Subcutaneous abdominal adipose tissue (tissue), 5 donors: ENCODE results near the gene STRN3.

Source experiments
- H3K27ac ChIP-seq: one replicate; pipeline ENCODE4 v1.7.0; 2013; ENCODE audit warnings: low read depth, mild to moderate bottlenecking, inconsistent platforms, low read length, moderate library complexity
- H3K27me3 ChIP-seq, 5 donors: one replicate each; pipeline ENCODE4 v1.7.0; 2013; ENCODE audit warnings: low read length in 5 of 5, inconsistent platforms in 1 of 5; ENCODE audit not compliant: control insufficient read depth in 5 of 5, insufficient read depth in 4 of 5
- H3K36me3 ChIP-seq, 5 donors: one replicate each; pipeline ENCODE4 v1.7.0; 2013; ENCODE audit warnings: low read length in 5 of 5; ENCODE audit not compliant: control insufficient read depth in 5 of 5, insufficient read depth in 5 of 5
- H3K4me1 ChIP-seq, 5 donors: one replicate each; pipeline ENCODE4 v1.7.0; 2013; ENCODE audit warnings: low read length in 5 of 5, mild to moderate bottlenecking in 3 of 5, moderate library complexity in 1 of 5; ENCODE audit not compliant: control insufficient read depth in 5 of 5, insufficient read depth in 5 of 5
- H3K4me3 ChIP-seq, 5 donors: one replicate each; pipeline ENCODE4 v1.7.0; 2013; ENCODE audit warnings: low read length in 5 of 5, low read depth in 1 of 5
- H3K9ac ChIP-seq, 5 donors: one replicate each; pipeline ENCODE4 v1.7.0; 2013; ENCODE audit warnings: low read length in 5 of 5, mild to moderate bottlenecking in 4 of 5, moderate library complexity in 3 of 5
- H3K9me3 ChIP-seq, 5 donors: one replicate each; pipeline ENCODE4 v1.7.0; 2013; ENCODE audit warnings: low read length in 5 of 5; ENCODE audit not compliant: control insufficient read depth in 5 of 5
- donor health status: healthy.
- donor health status: healthy.
- donor health status: healthy.
- donor health status: healthy.
- donor health status: healthy.

The STRN3 gene

GRCh38 chr14:31024577-31025366, 1.4 kb downstream of the STRN3 start:
- H3K27me3 ChIP-seq, result no peaks in the 10 kb centered on the region
- peak overlapping the region; percentile 97 for H3K27ac ChIP-seq
- peak overlapping the region; percentile 65 to 99 (median 96) for H3K9ac ChIP-seq
- peaks cover 5 to 36% (median 34%) of the 10 kb centered on the region in 5 donors for H3K4me1 ChIP-seq
- no peaks in the 10 kb centered on the region for H3K9me3 ChIP-seq
- H3K36me3 ChIP-seq, result peaks cover 0 to 6% (median 2%) of the 10 kb centered on the region in 5 donors
- peak overlapping the region; percentile 92 to 97 (median 94) for H3K4me3 ChIP-seq

DNA sequence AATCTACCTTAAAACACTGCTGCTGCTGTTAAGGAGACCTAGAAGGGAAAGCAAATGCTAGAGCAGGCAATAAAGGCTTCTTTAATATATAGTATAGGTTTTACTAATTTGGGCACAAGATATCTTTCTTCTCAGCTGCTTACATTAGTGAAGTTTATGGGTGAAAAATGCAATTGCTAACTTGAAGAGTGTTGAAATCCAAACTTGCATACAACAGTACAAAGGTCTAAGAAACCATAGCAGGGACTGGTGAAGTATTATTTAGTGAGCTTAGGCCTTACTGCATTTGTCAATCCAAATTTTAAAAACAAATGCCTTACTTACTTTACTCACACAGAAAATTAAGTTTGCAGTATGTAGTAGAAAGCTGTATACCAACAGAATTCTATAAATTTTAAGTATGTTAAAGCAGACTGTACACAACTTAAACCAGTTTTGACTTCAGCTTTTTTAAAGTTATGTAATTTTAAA, 2.1 kb downstream of the STRN3 start:
- Histone ChIP-seq H3K27me3 (no peaks in the 10 kb centered on the region), H3K9ac (peak overlapping the region in 3 of 5 donors; percentile 48 to 99 (median 96)), H3K4me1 (peaks cover 5 to 36% (median 34%) of the 10 kb centered on the region in 5 donors), H3K36me3 (peaks cover 0 to 6% (median 2%) of the 10 kb centered on the region in 5 donors), H3K27ac (peak overlapping the region; percentile 97), H3K4me3 (peak overlapping the region; percentile 8 to 97 (median 94)), H3K9me3 (no peaks in the 10 kb centered on the region)

- Histone ChIP-seq H3K4me3 (no peak overlapping the region), H3K9ac (peak overlapping the region in 1 of 5 donors; percentile 41), H3K27ac (peak overlapping the region; percentile 97), H3K4me1 (peaks cover 5 to 42% (median 38%) of the 10 kb centered on the region in 5 donors), H3K9me3 (no peaks in the 10 kb centered on the region), H3K27me3 (no peaks in the 10 kb centered on the region), H3K36me3 (peaks cover 0 to 6% (median 5%) of the 10 kb centered on the region in 5 donors)
Observed at GRCh38 chr14:31022386-31022785, 3.8 kb downstream of the STRN3 start.

DNA sequence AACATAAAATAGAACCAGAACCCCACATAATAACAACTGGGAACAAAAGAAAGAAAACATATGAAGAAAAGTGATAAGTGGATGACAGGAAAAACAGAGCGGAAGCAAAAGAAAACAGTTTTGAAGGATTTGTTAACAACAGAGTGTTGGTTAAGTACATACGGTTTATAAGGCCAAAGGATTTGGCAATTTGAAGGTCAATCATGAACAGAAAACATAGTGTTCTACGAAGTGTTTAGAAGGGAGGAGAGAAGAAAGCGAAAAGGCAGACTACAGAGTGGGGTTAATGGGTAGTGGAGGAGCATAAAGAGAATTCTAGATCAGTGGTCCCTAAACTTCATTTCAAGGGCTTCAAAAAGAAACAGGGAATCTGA, 4.6 kb downstream of the STRN3 start:
- Histone ChIP-seq H3K27me3 (no peaks in the 10 kb centered on the region), H3K9ac (no peak overlapping the region), H3K4me1 (peaks cover 5 to 39% (median 32%) of the 10 kb centered on the region in 5 donors), H3K27ac (peak overlapping the region; percentile 32), H3K4me3 (no peak overlapping the region), H3K9me3 (no peaks in the 10 kb centered on the region), H3K36me3 (peaks cover 0 to 6% (median 5%) of the 10 kb centered on the region in 5 donors)

GRCh38 chr14:31020834-31021575, 5.2 kb downstream of the STRN3 start:
- Histone ChIP-seq H3K9me3 (no peaks in the 10 kb centered on the region), H3K27me3 (no peaks in the 10 kb centered on the region), H3K9ac (no peak overlapping the region), H3K4me1 (peaks cover 5 to 39% (median 32%) of the 10 kb centered on the region in 5 donors), H3K36me3 (peaks cover 0 to 6% (median 5%) of the 10 kb centered on the region in 5 donors), H3K4me3 (no peak overlapping the region), H3K27ac (peak overlapping the region; percentile 32)

- H3K27ac ChIP-seq, result no peak overlapping the region
- no peak overlapping the region for H3K4me3 ChIP-seq
- no peaks in the 10 kb centered on the region for H3K27me3 ChIP-seq
- peaks cover 0 to 6% (median 5%) of the 10 kb centered on the region in 5 donors for H3K36me3 ChIP-seq
- H3K4me1 ChIP-seq, result peaks cover 0 to 19% (median 9%) of the 10 kb centered on the region in 5 donors
- no peaks in the 10 kb centered on the region for H3K9me3 ChIP-seq
- no peak overlapping the region for H3K9ac ChIP-seq
Observed at GRCh38 chr14:31018057-31018645, 8.0 kb downstream of the STRN3 start.

DNA sequence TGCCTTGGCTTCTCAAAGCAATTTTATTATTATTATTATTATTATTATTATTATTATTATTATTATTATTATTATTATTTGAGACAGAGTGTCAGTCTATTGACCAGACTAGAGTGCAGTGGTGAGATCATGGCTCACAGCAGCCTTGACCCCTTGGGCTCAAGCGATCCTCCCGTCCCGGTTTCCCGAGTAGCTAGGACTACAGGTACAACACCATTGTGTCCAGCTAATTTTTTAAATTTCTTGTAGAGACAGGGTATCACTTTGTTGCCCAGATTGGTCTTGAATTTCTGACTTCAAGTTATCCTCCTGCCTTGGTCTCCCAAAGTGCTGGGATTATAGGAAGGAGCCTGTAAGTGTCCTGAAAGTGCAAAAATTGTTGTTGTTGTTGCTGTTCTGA, 12.3 kb downstream of the STRN3 start:
- Histone ChIP-seq H3K4me1 (peaks cover 0 to 12% (median 8%) of the 10 kb centered on the region in 5 donors), H3K36me3 (peaks cover 0 to 4% (median 4%) of the 10 kb centered on the region in 5 donors), H3K9me3 (no peaks in the 10 kb centered on the region), H3K9ac (no peak overlapping the region), H3K27me3 (no peaks in the 10 kb centered on the region), H3K4me3 (no peak overlapping the region), H3K27ac (no peak overlapping the region)

DNA sequence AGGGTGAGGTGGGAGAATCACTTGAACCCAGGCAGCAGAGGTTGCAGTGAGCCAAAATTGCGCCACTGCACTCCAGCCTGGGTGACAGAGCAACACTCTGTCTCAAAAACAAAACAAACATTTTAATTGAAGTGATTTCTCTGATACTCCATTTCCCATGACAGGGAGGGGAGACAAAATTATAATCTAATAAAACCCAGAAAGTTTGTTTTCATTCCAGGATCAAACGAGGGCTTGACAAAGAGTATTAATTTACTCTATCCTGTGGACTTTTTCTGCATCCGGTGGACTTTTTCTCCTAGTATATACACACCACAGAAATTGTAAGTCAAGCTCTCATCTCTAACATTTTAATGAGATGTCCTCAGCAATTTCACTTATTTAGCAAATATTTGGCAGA, 15.2 kb downstream of the STRN3 start:
- Histone ChIP-seq H3K36me3 (peaks cover 0 to 6% (median 0%) of the 10 kb centered on the region in 5 donors), H3K4me1 (peaks cover 0 to 4% (median 0%) of the 10 kb centered on the region in 5 donors), H3K27me3 (no peaks in the 10 kb centered on the region), H3K27ac (no peak overlapping the region), H3K4me3 (no peak overlapping the region), H3K9me3 (no peaks in the 10 kb centered on the region), H3K9ac (no peak overlapping the region)

DNA sequence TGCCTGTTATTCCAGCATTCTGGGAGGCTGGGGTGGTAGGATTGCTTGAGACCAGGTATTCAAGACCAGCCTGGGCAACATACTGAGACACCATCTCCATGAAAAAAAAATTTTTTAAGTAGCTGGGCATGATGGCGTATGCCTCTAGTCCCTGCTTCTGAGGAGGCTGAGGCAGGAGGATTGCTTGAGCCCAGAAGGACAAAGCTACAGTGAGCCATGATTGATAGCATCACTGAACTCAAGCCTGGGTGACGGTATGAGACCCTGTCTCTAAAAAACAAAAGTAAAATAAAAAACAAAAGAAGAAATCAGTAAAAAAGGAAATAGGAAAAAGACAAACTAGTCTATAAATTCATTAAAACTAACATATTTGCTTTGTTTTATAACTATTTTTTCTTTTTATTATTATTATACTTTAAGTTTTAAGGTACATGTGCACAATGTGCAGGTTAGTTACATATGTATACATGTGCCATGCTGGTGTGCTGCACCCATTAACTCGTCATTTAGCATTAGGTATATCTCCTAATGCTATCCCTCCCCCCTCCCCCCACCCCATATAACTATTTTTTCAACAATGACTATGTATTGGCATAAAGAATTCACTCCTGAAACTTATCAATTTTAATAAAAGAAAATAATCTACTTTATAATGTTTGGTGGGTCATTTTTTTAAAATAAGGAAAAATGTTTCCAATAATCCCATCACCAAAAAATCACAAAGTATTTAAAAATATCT, 16.2 kb downstream of the STRN3 start:
- Histone ChIP-seq H3K27me3 (no peaks in the 10 kb centered on the region), H3K9me3 (no peaks in the 10 kb centered on the region), H3K4me1 (peaks cover 0 to 4% (median 0%) of the 10 kb centered on the region in 5 donors), H3K36me3 (peaks cover 0 to 10% (median 3%) of the 10 kb centered on the region in 5 donors), H3K27ac (no peak overlapping the region), H3K9ac (no peak overlapping the region), H3K4me3 (no peak overlapping the region)
